ENCODE measurements around the gene RHOT1.
"Not testable (repeated sequence)": the region's sequence is repeated elsewhere in the genome, so short reads cannot be mapped to it uniquely, and the experiment has no call there.

The RHOT1 gene

GRCh38 chr17:32159586-32160438, 17.5 kb downstream of the RHOT1 start:
- DNase-seq (ENCODE audit: low read depth): no peak

GRCh38 chr17:32160526-32160925, 18.2 kb downstream of the RHOT1 start:
- no peak for DNase-seq (ENCODE audit: low read depth)

- no peak for DNase-seq (ENCODE audit: low read depth)
These were observed 18.7 kb downstream of the RHOT1 start for GRCh38 chr17:32161029-32161428.

GRCh38 chr17:32161506-32162365, 19.4 kb downstream of the RHOT1 start:
- DNase-seq (ENCODE audit: low read depth): no peak

GRCh38 chr17:32174889-32175288, 32.6 kb downstream of the RHOT1 start:
- DNase-seq (ENCODE audit: low read depth): no peak

GRCh38 chr17:32178679-32179078, 36.4 kb downstream of the RHOT1 start:
- DNase-seq (ENCODE audit: low read depth): not testable (repeated sequence)

GRCh38 chr17:32179103-32179502, 36.8 kb downstream of the RHOT1 start:
- not testable (repeated sequence) for DNase-seq (ENCODE audit: low read depth)

- not testable (repeated sequence) for DNase-seq (ENCODE audit: low read depth)
These were observed 37.2 kb downstream of the RHOT1 start for GRCh38 chr17:32179526-32179925.

GRCh38 chr17:32180262-32180661, 38.0 kb downstream of the RHOT1 start:
- DNase-seq (ENCODE audit: low read depth): not testable (repeated sequence)

- no peak for DNase-seq (ENCODE audit: low read depth)
These were observed 43.6 kb downstream of the RHOT1 start for GRCh38 chr17:32185875-32186274.

GRCh38 chr17:32187271-32187670, 45.0 kb downstream of the RHOT1 start:
- no peak for DNase-seq (ENCODE audit: low read depth)

GRCh38 chr17:32189343-32189742, 47.0 kb downstream of the RHOT1 start:
- DNase-seq (ENCODE audit: low read depth): no peak

GRCh38 chr17:32191306-32191705, 49.0 kb downstream of the RHOT1 start:
- no peak for DNase-seq (ENCODE audit: low read depth)

GRCh38 chr17:32192379-32192778, 50.1 kb downstream of the RHOT1 start:
- no peak for DNase-seq (ENCODE audit: low read depth)

- no peak for DNase-seq (ENCODE audit: low read depth)
These were observed 55.7 kb downstream of the RHOT1 start for GRCh38 chr17:32197987-32198386.

GRCh38 chr17:32206861-32207260, 64.6 kb downstream of the RHOT1 start:
- no peak for DNase-seq (ENCODE audit: low read depth)

GRCh38 chr17:32208436-32208835, 66.1 kb downstream of the RHOT1 start:
- no peak for DNase-seq (ENCODE audit: low read depth)

GRCh38 chr17:32209608-32210007, 67.3 kb downstream of the RHOT1 start:
- DNase-seq (ENCODE audit: low read depth): no peak

GRCh38 chr17:32211671-32212070, 69.4 kb downstream of the RHOT1 start:
- DNase-seq (ENCODE audit: low read depth): no peak

GRCh38 chr17:32215696-32216095, 73.4 kb downstream of the RHOT1 start:
- no peak for DNase-seq (ENCODE audit: low read depth)

GRCh38 chr17:32222621-32223020, 80.3 kb downstream of the RHOT1 start:
- DNase-seq (ENCODE audit: low read depth): no peak

- DNase-seq (ENCODE audit: low read depth): no peak
These were observed 81.4 kb downstream of the RHOT1 start for GRCh38 chr17:32223703-32224102.

GRCh38 chr17:32226886-32227285, 84.6 kb downstream of the RHOT1 start:
- no peak for DNase-seq (ENCODE audit: low read depth)
